H1 (cell line): ENCODE measurements around the gene CLEC16A. TPM values are rescaled to one million over a fixed set of nuclear protein-coding genes. Genes with fewer than 3 reads are reported as not detected.

Experiments used
- BRCA1 ChIP-seq: IDR thresholded peaks from 2 replicates; pipeline ENCODE4 v1.6.1; 2012; ENCODE audit warnings: low read depth, low read length, improper control_type of control experiment
- CBX8 ChIP-seq: fragments of 300-800, 300-1000 bp; sonication (generic); IDR thresholded peaks from 2 replicates; pipeline ENCODE4 v1.7.1; 2016; ENCODE audit warnings: low read depth, low read length, borderline replicate concordance
- EGR1 ChIP-seq: IDR thresholded peaks from 2 replicates; pipeline ENCODE4 v1.6.1; 2011; ENCODE audit warnings: low read depth, low read length, borderline replicate concordance
- HDAC6 ChIP-seq: IDR thresholded peaks from one replicate; pipeline ENCODE4 v1.7.1; 2012; ENCODE audit warnings: low read depth, mild to moderate bottlenecking, inconsistent platforms, low read length, moderate library complexity
- POLR2AphosphoS5 ChIP-seq: IDR thresholded peaks from 2 replicates; pipeline ENCODE4 v1.6.1; 2011; ENCODE audit warnings: low read depth, low read length
- RBBP5 ChIP-seq: IDR thresholded peaks from 2 replicates; pipeline ENCODE4 v1.7.1; 2012; ENCODE audit warnings: low read depth, mild to moderate bottlenecking, inconsistent platforms, low read length, moderate library complexity, borderline replicate concordance
- SP2 ChIP-seq: IDR thresholded peaks from 2 replicates; pipeline ENCODE4 v1.6.1; 2012; ENCODE audit warnings: mild to moderate bottlenecking, low read length, inconsistent platforms
- SP4 ChIP-seq: IDR thresholded peaks from 2 replicates; pipeline ENCODE4 v1.6.1; 2012; ENCODE audit warnings: low read length, inconsistent platforms
- TAF1 ChIP-seq: IDR thresholded peaks from 2 replicates; pipeline ENCODE4 v1.6.1; 2011; ENCODE audit warnings: mild to moderate bottlenecking, low read depth, low read length
- TEAD4 ChIP-seq: IDR thresholded peaks from 2 replicates; pipeline ENCODE4 v1.6.1; 2012; ENCODE audit warnings: low read depth, low read length, inconsistent platforms, mixed read lengths
- polyA plus RNA-seq, 7 experiments: library from polyadenylated mRNA; depleted of rRNA in 3 of 7; stranded (reverse) in 5 of 7; unstranded in 2 of 7; fragments of >200 nt in 5 of 7; fragments of 200-250 nt in 2 of 7; gene quantifications; 1 replicate in 5 of 7; 2 replicates in 1 of 7; 4 replicates in 1 of 7; pipeline versions ENCODE4 v1.2.1 to v1.2.3, GENCODE V29; 2011 to 2013; ENCODE audit warnings: missing spikeins in 2 of 7, mixed read lengths in 2 of 7
- total RNA-seq: library from RNA; stranded (reverse); fragmentation: NEBNext Ultra II Directional; extraction: Animal tissue kit (Norgen Biotek cat#: 25700); gene quantifications from 2 replicates; pipeline ENCODE4 v1.2.1, GENCODE V29; 2021

The CLEC16A gene
- total and polyA plus RNA-seq, 2 of the 8 experiments (the other 6 are each of a cell fraction or from before 2014, with no cell fraction given) = 7.6 to 19.3 TPM

DNA sequence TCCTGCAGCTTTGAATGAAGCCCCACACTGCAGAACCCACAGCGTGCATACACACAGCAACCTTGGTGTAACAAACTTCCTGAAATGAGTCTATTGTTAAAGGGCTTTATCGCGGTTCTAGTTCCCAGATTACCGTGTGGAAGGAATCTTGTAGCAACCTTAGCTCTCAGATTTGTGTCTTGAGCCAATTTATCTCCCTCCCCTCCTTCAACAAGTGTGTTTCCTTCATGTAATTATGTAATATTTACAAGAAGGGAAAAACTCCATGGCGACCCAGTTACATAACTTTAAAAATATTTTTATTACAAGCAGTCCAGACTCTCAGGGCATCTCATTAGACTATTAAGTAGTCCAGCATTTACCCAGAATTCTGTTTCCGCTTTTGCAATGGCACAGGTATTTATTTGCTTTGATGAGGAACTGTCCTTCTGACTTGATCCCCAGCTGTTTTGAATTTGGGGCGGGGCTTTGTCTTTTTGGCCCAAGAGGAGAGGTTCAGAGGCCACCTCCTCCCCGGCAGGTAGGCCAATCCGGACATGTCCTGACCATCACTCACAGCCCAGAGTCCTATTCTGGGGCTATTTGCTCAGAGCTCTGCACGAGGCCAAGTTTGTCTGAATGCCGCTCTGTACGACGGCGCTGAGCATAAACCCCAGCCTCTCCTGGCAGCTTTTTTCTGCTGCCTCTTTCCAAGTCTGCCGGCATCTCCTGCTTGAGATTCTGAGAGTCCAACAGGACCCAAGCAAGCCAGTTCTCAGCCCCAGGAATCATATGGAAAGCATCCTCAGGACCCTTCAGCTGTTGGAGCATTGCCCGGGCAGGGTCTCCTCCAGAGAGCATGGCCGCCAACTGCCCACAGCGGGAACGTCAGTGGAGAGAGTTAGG lies 35.6 kb downstream of the CLEC16A start (continued):
- TF ChIP-seq EGR1 = no peak
- TF ChIP-seq POLR2AphosphoS5 = no peak
- TF ChIP-seq SP4 = no peak
- no peak for TF ChIP-seq TEAD4
- TF ChIP-seq CBX8 = no peak
- no peak for TF ChIP-seq HDAC6
- no peak for TF ChIP-seq BRCA1
- TF ChIP-seq RBBP5 = no peak
- TF ChIP-seq SP2 = no peak
- no peak for TF ChIP-seq TAF1
- TF ChIP-seq, all 59 proteins: peak for 0
